C4-2B (cell line): ENCODE measurements around the gene TRAPPC4.

Experiments
- ZFX ChIP-seq: fragments of 450-650 bp; IDR thresholded peaks from 2 replicates; pipeline ENCODE4 v1.6.1; 2017
- TF ChIP-seq, protein P1 (sequence below): fragments of 450-650 bp; conservative IDR thresholded peaks from 2 replicates; pipeline ENCODE4 v1.5.1; 2017; ENCODE audit warnings: mild to moderate bottlenecking

DNA sequence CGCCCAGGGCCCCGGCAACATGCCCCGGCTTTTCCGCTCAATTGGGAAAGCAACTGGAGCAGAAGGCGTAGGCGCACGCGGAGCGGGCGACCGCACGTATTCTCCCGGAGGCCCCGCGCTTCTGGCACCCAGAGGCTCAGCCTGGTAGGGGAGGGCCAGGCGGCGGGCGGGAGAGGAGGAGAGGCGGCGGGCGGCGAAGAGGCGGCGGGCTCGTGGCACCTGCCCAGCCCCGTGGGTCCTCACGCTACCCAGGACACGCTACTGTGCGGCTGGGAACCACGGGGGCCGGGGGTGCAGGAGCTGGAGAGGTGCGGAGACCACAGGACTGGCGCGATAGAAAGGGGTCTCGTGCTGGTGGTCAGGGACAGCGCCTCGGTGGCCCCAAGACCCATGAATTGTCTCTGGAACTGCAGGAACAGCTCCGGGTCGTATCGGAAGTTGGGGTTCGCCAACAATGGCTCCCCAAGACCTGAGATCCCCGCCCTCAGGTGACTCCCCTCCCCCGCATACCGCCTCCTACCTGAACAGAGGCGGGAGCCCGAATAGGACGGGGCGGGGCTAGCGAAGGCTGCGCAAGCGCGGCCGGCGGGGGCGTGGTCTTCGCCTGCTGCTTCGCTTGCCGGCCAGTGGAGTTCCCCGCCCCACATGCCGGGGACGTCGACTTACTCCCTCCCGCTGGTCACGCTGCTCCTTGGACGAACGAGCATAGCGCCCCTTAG lies 11.9 kb downstream of the TRAPPC4 start, which contains the start of gene SLC37A4:
- TF ChIP-seq, protein P1, sequence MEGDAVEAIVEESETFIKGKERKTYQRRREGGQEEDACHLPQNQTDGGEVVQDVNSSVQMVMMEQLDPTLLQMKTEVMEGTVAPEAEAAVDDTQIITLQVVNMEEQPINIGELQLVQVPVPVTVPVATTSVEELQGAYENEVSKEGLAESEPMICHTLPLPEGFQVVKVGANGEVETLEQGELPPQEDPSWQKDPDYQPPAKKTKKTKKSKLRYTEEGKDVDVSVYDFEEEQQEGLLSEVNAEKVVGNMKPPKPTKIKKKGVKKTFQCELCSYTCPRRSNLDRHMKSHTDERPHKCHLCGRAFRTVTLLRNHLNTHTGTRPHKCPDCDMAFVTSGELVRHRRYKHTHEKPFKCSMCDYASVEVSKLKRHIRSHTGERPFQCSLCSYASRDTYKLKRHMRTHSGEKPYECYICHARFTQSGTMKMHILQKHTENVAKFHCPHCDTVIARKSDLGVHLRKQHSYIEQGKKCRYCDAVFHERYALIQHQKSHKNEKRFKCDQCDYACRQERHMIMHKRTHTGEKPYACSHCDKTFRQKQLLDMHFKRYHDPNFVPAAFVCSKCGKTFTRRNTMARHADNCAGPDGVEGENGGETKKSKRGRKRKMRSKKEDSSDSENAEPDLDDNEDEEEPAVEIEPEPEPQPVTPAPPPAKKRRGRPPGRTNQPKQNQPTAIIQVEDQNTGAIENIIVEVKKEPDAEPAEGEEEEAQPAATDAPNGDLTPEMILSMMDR, result no peak; the same call in 1 of the 2 replicates
- TF ChIP-seq ZFX, result no peak; the same call in 1 of the 2 replicates
